ENCODE measurements around the gene UEVLD.

The UEVLD gene

GRCh38 chr11:18580113-18580766 is 8.3 kb downstream of the UEVLD start:
- DNase-seq = no peak

DNA sequence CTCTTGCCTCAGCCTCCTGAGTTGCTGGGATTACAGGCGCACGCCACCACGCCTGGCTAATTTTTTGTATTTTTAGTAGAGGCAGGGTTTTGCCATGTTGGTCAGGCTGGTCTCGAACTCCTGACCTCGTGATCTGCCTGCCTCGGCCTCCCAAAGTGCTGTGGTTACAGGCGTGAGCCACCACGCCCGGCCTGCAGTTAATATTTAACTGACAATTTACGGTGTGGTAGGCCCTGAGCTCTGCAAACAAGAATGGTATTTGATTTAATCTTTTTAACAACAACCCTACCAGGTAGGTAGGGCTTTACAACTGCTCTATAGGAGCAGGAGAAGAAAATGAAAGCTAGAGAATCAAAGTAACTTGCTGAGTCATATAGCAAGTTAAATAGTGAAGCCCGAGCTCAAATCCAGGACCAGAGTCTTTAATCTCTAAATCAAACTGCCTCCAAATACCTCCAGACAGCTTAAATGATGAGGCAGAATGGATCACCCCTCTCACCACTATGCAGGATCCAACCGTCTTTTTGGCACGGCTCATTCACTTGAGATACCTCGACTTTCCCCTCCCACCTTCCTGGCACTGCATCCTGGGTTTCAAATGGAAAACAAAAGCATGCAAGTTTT is 9.4 kb downstream of the UEVLD start:
- no peak for DNase-seq

DNA sequence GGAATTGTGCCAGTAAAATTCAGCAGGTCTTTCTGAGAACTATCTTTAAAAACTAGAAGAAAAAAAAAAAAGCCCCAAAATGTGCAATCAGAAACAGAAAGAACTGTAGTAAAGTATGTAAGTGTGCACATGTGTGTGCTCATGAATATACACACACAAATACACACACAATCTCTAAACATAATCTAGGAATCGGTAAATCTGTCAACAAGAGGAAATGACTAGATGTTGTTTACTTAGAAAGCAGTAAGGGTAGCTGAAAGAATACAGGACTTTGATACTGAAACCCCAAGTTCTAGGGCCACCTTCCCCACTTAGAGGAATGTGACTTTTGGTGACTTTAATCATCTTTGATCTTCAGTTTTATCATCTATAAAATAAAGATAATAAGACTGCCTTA is 13.2 kb downstream of the UEVLD start:
- no peak for DNase-seq

DNA sequence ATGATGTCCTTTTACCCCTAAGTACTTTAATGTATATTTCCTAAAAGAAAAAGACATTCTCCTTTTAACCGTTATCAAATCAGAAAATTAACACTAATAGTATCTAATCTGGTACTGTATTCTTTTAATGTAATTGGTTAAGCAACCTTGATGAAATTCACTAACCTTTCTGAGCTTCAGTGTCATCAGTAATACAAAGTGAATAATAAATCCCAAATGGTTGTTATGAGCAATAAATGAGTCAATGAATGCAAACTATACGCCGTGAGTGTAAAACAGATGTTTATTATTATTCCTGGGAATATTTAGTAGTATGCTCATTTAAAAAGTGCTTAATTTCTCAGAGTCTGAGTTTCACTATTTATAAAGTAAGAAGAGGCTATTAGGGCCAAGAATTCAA is 21.5 kb downstream of the UEVLD start:
- no peak for DNase-seq

GRCh38 chr11:18566406-18566805 is 22.1 kb downstream of the UEVLD start:
- no peak for DNase-seq

DNA sequence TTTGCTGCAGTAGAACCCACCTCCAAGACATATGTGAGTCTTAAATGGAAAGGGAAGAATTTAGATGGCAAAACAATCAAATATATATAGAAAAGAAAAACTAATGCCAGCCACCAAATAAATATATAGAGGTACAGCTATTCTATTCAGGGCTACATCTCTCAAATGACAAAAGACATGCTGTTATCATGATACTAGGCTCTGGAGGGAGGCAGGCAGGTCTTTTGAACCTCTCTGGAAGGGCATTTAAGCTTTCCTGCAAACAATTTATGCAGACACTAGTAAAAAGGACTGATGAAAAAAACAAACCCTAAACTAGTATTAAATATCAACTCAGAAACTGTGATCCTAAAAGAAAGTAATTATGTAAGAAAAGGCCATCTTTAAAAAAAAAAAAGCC is 24.4 kb downstream of the UEVLD start:
- DNase-seq = no peak

DNA sequence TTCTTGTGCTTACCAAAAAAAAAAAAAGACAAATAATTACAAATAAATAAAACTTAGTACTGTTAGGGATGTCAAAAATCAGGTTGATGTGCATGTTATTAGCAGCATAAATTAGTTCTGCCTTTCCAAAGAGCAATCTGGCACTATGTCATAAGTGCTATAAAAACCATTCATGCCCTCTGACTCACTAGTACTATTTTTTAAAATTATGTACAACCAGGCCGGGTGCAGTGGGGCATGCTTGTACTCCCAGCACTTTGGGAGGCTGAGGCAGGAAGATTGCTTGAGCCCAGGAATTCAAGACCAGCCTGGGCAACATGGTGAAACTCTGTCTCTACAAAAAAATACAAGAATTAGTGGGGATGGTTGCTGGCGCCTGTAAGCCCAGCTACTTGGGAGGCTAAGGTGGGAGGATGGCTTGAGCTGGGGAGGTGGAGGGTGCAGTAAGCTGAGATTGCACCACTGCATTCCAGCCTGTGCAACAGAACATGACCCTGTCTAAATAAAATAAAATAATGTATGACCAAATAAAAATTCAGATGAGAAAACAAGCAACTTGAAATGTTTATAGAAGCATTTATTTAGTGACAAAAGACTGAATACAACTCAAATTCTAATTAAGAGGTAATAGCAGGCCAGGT is 25.3 kb downstream of the UEVLD start:
- DNase-seq = no peak

DNA sequence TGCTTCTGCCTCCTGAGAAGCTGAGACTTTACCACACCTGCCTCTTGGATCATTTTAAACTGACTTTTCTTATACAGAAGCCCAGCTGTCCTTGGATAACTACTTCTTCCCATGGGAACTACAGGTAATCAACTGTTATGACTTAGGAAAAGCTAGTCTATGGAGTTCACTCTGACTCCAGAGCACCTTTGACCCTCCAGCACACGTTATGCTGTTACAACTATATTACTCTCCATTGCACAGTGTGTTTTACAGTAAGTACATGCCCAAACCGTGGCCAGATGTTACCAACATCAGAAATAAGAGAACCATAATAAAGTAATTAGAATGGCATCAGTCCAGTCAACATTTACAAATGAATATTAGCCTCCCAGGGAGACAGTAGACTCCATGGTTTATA is 40.5 kb downstream of the UEVLD start:
- no peak for DNase-seq

- DNase-seq = no peak
Measured at GRCh38 chr11:18540207-18541009, 48.1 kb downstream of the UEVLD start.

DNA sequence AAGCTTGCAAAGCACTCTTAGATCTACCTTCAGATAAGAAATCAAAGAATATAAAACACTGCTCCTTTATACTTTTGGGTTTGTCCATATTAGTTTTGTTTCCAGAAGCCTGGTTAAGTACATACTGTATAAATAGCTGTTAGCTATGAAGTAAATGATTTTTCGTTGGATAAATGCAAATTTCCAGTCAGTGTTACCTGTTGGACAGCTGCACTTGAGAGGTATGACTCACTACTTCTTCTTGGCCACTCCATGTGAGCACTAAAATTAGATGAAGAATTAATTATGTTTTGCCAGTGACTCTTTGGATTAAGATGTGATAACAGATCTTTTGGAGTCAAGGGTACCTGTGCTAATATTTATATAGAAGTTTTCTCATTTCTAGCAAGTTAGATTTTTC is 52.3 kb downstream of the UEVLD start:
- no peak for DNase-seq

DNA sequence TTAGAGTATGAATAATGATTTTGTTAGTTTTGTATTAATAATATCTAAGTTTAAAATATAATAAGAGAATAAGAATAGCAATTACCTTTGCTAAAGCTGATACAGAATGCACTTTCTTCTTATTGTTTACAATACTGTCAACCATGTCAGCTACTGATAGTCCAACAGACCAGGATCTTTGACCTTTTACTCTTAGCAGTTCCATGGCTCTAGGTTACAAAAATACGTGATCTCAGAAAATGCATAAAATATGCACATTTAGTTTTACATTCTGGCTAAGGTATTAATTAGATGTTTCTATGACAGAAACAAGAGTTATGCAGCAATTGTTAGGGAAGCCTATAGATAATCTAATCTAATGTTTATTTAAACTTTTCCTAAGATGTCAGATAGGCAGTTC is 54.3 kb downstream of the UEVLD start:
- no peak for DNase-seq

DNA sequence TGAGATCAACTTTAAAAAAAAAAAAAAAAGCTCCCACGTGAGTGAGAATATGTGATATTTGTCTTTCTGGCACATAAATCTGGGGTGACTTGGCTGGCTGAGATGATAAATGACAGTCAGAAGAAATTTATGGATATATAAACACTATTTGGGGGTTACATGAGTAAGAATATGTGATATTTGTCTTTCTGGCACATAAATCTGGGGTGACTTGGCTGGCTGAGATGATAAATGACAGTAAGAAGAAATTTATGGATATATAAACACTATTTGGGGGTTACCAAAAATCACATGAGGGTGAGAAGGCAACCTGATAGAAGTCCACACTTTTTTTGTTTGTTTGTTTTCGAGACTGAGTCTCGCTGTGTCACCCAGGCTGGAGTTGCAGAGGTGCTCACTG is 55.2 kb downstream of the UEVLD start:
- DNase-seq = no peak

- DNase-seq = no peak
Measured at GRCh38 chr11:18527512-18527911, 61.0 kb downstream of the UEVLD start.

- DNase-seq = peak; percentile 89
Measured at GRCh38 chr11:18526521-18527296, 61.8 kb downstream of the UEVLD start, which contains the start of gene TSG101. TSS of gene TSG101 (minus strand) at chr11:18526942. CDS start at chr11:18526816, 126 bp downstream.

DNA sequence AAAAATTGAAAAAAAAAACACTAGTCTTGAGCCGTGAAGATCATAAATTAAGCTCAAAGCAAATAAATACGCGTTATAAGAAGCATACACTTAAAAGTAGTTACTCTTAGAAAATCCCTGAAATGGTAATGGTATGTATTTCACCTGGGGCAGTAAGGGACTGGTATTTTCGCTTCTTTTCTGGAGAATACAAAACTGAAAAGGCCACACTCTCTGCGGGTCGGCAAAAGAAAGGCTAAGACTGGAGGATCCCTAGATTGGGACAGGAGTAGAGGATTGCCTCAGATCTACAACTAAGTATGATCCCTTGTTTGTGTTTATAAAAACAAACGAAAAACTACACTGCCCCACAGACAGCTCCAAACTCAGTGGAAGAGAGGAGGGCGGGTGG is 62.4 kb downstream of the UEVLD start:
- no peak for DNase-seq

DNA sequence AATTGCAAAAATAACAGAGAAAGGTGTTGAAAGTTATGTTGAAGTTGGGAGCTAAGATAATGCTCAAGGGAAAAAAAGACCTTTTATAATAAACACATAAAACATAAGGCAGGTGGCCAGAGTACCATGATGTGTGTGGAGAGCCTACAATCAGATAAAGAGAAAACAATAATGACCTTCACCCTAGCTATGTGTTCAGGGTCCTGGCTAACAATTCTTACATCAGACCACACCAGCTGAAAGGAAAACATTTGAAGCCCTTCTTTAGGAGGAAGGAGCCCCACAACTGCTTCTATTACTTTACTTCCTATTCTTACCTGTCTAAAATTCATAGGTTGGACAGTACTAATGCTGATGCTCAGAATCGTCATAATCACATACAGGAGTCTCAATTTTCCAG is 64.3 kb downstream of the UEVLD start:
- no peak for DNase-seq

DNA sequence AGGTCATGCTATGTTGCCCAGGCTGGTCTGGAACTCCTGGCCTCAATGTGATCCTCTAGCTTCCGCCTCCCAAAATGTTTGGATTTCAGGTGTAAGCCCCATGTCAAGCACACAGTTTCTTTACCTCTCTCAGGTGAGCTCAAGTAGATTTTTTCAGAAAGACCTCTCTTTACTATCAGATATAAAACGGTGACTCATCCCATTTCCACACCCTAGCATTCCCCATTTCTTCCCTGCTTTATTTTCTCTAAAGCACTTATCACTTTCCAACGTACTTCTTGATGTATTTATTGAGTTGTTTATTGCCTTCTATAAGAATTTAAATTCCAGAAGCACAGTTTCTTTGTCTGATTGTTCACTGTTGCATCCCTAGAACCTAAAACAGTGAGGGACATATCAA is 65.5 kb downstream of the UEVLD start:
- no peak for DNase-seq

- no peak for DNase-seq
Measured at GRCh38 chr11:18522388-18522787, 66.1 kb downstream of the UEVLD start.

DNA sequence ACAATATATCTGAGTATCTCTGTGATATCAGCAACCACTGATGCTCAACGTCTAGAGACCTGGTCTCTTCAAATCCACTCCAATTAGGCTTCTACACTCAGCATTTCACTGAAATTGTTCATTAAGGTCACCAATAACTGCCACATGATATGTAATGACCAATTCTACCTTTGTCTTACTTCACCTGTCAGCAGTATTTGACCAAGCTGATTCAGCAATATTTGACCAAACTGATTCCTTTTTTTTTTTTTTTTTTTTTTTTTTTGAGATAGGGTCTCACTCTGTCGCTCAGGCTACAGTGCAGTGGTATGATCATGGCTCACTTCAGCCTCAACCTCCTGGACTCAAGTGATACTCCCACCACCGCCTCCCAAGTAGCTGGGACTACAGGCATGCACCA is 67.4 kb downstream of the UEVLD start:
- no peak for DNase-seq

- DNase-seq = no peak
Measured at GRCh38 chr11:18502352-18502751, 86.2 kb downstream of the UEVLD start.

DNA sequence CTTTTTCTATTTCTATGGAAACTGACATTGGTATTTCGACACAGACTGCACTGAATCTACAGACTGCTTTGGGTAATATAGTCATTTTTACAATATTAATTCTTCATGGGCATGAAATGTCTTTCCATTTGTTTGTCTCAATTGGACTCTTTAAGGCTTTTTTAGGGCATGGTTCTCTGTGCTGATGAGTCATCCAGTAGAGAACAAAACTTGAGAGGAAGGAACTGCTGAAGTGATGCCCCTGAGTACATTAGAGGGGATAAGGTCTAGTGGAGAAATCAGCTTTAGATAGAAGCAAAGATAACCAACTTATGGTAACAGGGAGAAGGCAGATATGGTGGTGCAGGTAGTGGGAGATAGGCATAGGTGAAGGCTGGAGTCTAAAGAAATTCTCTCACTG is 86.9 kb downstream of the UEVLD start:
- no peak for DNase-seq

- no peak for DNase-seq
Measured at GRCh38 chr11:18498039-18498438, 90.5 kb downstream of the UEVLD start.

DNA sequence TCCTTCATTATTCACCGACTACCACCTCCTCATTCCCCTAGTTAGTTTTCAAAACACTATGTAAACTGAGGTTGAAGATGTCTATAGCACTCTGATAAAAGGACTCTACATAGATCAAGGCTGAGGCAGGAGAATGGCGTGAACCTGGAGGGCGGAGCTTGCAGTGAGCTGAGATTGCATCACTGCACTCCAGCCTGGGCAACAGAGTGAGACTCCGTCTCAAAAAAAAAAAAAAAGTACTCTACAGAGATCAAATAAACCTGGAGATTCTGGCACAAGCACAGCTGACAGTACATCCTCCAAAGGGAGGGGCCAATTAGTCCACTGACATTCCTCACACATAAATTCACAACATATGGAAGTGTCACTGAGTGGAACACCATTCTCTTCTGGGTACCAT is 92.8 kb downstream of the UEVLD start:
- DNase-seq = no peak
